Measurements from ENCODE around the gene SDK1.

SDK1 gene

GRCh38 chr7:4076701-4077294 is 775.7 kb downstream of the SDK1 start:
- TF ChIP-seq CTCF (conservative IDR thresholded peaks at IDR 0.05; ENCODE audit: low read depth), result no peak
- no peak overlapping the region for H3K27ac ChIP-seq
- CTCF ChIA-PET, result interaction anchor here (0.7 kb wide), 1 partner anchor 1628 kb away, joined by 3 read pairs; no protein-coding TSS in a partner anchor
- POLR2A ChIA-PET (ENCODE audit: low non-redundant PET), result no interaction called here
- DNase-seq (ENCODE audit: low spot score), result no peak

GRCh38 chr7:4077980-4078379 is 776.9 kb downstream of the SDK1 start:
- no peak for DNase-seq (ENCODE audit: low spot score)
- ChIA-PET CTCF (no interaction called here), POLR2A (ENCODE audit: low non-redundant PET) (no interaction called here)
- TF ChIP-seq CTCF (conservative IDR thresholded peaks at IDR 0.05; ENCODE audit: low read depth), result no peak
- H3K27ac ChIP-seq, result no peak overlapping the region

DNA sequence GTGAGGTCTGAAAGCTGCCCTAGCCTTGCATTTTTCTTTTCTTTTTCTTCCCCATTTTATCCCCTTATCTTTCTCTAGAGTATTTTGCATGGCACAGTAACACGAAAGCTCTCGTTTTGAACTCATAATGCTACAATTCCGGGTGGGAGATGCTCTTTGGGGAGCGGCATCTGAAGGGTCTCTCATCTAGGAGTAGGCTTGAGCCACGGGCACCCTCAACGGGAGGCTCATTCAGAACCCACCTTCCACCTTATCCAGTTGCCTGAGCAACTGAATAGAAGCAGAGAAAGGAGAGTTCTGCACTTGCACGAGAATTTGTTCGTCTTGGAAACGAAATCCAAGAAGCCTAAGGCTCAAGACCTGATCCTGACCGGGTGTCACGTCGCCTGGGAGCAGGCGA is 777.5 kb downstream of the SDK1 start:
- no peak for TF ChIP-seq CTCF (conservative IDR thresholded peaks at IDR 0.05; ENCODE audit: low read depth)
- H3K27ac ChIP-seq, result no peak overlapping the region
- CTCF ChIA-PET, result interaction anchor here (0.5 kb wide), 1 partner anchor 405 kb away, joined by 3 read pairs; no protein-coding TSS in a partner anchor
- POLR2A ChIA-PET (ENCODE audit: low non-redundant PET), result no interaction called here
- no peak for DNase-seq (ENCODE audit: low spot score)

DNA sequence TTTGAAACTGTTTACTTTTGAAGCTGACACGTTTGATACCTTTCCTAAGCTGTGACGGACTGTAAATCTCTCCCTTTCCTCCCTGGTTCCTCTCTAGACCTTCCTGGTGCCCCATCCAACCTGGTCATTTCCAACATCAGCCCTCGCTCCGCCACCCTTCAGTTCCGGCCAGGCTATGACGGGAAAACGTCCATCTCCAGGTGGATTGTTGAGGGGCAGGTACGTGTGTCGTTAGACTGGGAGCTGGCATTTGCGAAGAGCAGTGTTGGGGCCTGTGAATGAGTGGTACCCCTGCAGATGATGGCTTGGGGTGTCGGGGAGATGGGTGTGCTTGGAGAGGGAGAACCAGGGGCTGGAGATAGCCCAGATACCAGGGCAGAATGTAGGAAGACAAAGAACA is 778.3 kb downstream of the SDK1 start:
- no peak for TF ChIP-seq CTCF (conservative IDR thresholded peaks at IDR 0.05; ENCODE audit: low read depth)
- no peak for DNase-seq (ENCODE audit: low spot score)
- CTCF ChIA-PET, result interaction anchor here (0.5 kb wide), 1 partner anchor 404 kb away, joined by 3 read pairs; no protein-coding TSS in a partner anchor
- no peak overlapping the region for H3K27ac ChIP-seq
- POLR2A ChIA-PET (ENCODE audit: low non-redundant PET), result no interaction called here

GRCh38 chr7:4079956-4080355 is 778.9 kb downstream of the SDK1 start:
- no peak for DNase-seq (ENCODE audit: low spot score)
- ChIA-PET CTCF (no interaction called here), POLR2A (ENCODE audit: low non-redundant PET) (no interaction called here)
- H3K27ac ChIP-seq, result no peak overlapping the region
- no peak for TF ChIP-seq CTCF (conservative IDR thresholded peaks at IDR 0.05; ENCODE audit: low read depth)

DNA sequence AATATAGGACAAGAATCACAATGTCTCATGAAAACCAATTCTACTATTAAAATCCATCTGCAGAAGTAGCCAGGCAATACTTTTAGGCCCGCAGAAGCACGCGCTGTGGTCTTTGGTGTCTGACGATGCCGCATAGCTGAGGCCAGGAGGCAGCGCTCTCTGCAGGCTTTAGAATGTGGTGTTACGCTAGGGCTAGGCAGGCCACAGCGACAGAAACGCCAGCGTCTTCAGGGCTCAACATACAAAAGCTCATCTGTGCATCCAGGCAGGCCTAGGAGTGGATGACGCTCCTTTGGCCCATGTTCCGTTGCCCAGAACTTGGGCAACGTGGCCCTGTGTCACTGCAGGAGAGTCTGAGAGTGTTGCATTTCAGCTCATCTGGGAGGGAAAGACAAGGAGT is 779.9 kb downstream of the SDK1 start:
- H3K27ac ChIP-seq, result no peak overlapping the region
- ChIA-PET CTCF (interaction anchor here (0.6 kb wide), 1 partner anchor 841 kb away, joined by 3 read pairs; no protein-coding TSS in a partner anchor), POLR2A (ENCODE audit: low non-redundant PET) (no interaction called here)
- no peak for DNase-seq (ENCODE audit: low spot score)
- TF ChIP-seq CTCF (conservative IDR thresholded peaks at IDR 0.05; ENCODE audit: low read depth), result no peak
